ENCODE data around the gene MINDY4B.

The MINDY4B gene

DNA sequence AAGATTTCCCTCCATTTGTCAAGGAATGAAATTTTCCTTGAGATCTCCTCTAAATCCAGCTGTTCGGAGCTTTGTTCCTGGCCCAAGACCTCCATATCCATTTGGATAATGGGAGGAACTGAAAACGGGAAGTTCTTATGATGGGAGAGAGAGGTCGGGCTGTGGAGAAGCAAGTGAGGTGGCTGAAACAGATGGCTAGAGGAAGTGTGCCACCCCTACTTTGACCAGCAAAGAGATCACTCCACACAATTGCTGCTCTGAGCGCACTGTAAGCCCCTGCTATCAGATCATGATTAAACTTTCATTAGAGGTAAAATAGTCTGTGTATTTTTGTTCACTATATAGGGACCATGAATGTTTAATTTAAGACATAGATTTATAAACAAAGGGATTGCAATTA lies at the start of gene MINDY4B:
Gene MINDY4B, minus strand, starts transcription at position 101 of the 400 bp plus-strand sequence. Its CDS starts 0 bp downstream, at position 101.
- no peak for DNase-seq

DNA sequence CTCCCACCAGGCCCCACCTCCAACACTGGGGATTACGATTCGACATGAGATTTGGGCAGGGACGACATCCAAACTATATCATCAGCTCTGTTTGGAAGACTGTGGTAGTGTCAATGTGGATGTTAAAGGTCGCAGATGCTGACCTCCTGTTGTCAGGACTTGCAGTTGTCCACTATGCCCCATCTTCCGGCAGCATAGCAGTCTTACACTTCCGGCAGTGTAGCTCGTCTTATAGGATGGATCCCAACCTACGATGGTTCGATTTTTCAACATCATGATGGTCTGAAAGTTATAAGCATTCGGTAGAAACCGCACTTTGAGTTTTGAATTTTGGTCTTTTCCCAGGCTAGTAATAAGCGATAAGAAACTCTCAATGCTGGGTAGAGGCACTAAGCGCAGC lies 46.7 kb upstream of the MINDY4B start:
- no peak for DNase-seq

DNA sequence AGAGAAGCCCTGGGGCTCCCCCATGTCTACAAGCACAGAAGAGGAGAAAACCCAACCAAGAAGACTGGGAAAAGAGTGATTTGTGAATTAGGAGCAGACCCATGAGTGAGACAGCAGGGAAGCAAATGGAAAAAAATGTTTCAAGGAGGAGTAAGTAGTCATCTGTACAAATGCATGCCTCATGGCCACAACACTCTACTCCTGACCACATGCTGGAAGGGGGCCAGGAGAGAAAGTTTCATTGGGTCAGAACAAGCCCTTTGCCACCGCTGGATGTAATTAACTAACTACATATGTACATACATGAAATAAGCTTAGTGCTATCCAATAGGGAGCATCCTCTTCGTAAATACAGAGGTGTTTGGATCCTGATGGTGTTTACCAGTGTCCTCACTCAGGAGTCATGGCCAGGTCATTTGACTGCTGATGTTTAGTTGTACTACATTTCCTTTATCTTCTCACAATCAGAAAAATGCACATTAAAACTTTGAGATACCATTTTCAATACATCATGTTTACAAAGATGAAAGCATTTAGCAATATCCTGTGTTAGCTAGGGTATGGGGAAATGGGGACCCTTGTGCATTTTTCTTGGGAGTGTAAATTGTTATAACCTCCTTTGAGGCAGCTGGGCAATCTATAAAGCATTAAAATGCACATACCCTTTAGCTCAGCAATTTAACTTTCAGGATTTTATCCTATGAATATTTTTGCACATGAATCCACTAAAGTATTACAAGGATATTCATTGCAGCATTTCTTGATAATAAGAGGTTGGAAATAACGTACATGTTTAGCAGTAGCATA lies 40.2 kb upstream of the MINDY4B start:
- no peak for DNase-seq

DNA sequence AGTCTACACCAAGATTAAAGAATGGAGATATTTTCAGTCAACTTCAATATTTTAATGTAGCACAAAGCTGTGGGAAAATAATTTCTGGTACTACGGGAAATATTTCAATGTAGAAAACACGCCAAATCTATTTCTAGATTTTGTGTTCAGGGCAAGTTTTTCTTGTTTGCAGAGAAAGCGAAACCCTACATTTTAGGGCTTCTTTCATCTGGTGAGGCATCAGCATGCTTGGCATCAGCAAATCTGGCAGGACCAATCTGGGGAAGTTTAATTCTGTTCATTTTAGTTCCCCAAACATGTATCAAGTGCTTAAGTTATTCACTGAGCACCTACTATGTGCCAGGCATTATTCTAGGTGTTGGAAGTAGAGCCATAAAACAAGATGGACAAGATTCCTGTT lies 37.0 kb upstream of the MINDY4B start:
- DNase-seq, result no peak

DNA sequence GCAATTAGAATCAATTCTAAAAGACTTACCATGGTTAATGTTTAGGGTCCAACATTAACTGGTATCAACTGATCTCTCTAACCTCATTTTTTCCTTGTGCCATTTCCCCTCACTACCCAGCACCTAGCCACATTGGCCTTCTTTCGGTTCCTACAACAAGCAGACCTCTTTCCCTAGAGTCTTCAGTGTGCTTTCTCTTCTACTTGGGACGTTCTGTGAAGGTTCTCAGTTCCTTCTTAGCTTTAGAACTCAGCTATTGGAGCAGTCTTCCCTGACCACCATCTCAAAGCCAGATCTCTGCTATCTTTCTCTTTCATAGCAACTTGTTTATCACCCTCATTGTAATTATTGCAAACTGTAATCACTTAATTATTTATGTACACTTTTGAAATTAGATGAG lies 31.5 kb upstream of the MINDY4B start:
- DNase-seq, result no peak

DNA sequence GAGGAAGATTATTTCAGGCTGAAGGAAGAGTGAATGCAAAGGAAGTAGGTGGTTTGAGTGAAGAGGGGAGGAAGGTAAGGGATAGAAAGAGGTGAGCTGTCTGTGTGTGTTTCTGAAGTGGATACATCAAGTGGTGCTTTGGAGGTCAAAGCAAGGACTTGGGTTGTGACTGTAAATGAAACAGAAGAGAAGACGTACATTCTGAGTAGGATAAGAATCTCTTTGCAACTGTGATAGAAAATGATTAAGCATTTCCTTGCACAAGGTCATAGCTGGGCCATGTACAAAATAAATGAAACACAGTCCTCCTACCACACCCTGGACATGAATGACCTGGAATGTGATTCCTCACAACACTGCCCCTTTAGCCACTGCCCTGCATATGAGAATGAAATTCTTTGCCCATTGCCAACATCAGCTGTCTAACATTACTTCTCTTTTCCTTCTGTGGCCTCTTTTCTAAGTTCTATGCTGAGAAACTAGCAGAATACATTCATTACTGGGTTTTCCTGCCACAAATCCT lies 28.3 kb upstream of the MINDY4B start:
- DNase-seq, result no peak

DNA sequence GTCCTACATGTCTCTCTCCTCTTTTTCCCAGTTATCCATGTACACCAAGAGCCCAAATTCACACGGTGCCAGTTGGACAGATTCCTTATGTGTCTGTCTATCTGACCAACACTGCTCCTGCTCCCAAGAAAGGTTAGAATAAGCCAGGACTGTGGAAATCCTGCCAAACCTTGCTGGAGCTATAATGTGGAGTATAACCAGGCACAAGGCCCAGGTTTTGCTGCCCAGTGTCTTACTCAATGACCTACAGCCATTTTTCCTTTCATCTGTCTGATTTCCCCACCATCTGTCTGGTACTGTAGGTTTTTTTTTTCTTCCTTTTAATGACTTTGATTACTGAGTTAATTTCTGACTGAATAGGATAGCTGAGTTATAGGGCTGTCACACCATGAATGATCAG lies 26.5 kb upstream of the MINDY4B start:
- DNase-seq, result no peak

DNA sequence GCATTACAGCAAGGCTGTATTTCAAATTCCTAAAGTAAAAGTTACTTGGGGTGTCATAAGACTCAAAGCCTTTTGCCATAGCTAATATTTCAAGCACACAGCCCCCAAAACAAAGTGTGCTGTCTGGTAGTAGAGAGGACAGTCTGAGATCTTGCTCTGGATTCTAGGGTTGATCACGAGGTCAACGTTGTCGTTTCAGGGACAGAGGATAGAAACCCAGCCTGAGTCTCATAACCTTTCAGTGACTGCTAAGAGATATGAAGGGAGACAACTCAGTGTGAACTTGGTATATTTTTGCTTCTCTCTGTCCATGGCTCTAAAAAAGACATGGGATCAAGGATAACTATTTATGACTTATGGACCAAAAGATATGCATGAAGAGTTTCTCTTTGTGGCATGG lies 25.6 kb upstream of the MINDY4B start:
- DNase-seq, result no peak

DNA sequence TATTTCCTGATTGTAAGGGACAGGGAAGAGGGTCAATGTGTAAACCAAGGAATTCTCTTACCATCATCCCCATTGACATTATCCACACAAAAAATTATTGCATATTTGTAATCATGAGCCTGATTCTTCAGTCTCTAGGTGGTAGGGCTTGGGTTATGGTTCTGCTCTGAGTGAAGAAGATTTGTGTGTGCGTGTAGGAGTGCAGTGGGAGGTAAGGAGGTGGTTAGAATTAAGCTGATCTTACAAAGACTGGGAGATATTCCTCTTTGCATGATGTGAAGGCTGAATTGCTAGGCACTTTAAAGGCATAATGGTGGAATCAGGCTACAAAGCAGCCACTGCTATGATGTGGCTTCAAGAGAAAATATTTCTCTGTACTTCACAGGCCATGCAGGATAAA lies 23.0 kb upstream of the MINDY4B start:
- no peak for DNase-seq

DNA sequence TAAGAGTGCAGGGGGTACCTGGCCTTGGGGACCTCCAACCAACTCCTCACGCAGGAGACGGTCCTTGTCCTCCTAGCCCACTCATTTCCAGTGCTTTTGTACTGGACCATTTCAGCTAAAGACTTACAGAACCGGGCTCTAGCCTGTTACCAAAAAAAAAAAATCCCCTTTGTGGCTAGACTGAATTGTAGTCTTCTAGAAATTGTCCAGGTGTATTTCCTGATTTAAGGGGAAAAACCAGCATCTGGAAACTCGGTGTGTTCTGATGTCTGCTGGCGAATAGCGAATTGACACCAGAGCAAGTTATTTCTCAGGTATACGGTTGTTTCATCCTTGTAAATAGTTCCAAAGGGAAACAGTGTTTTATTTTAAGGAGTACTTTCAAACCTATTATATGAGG lies 21.1 kb upstream of the MINDY4B start:
- no peak for DNase-seq

DNA sequence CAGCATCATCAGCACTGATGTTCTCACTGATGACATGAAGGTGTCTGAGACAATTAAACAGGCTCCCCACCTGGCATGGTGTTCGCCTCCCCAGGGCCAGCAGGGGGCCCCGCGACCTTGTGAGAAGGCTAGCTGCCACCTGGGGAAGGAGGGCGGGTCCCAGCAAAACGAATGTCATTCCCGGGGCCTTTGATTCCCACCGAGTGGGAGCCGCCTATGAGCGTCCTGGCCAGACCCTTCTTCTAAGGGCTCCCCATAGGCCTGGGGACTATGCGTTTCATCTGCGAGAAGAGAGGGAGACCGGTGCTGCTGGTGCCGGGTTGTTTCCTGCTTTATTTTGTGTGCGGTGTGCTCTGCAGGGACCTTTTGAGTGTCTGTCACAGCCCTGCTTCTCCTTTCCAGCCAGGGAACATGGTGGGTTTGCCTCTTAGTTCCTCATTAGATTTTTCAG lies 20.5 kb upstream of the MINDY4B start:
- DNase-seq, result peak; percentile 34 to 35

DNA sequence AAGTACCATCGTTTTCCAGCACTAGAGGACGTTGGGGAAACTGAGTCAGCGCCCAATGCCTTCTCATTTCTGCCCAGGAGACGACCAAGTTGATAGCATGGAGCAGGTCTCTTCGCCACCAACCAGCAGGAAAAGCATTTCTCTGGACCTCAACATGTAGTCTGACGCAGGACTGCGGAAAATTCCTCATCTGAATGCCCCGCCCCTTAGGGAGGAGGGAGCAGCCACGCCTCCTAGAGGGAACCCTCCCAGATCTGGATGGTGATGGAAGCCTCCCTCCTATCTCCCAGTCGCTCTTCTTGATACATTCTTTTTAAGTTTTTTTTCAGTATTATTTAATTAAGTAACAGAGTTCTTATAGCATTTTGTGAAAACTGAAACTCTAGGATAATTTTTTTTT lies 17.4 kb upstream of the MINDY4B start:
- DNase-seq, result no peak

DNA sequence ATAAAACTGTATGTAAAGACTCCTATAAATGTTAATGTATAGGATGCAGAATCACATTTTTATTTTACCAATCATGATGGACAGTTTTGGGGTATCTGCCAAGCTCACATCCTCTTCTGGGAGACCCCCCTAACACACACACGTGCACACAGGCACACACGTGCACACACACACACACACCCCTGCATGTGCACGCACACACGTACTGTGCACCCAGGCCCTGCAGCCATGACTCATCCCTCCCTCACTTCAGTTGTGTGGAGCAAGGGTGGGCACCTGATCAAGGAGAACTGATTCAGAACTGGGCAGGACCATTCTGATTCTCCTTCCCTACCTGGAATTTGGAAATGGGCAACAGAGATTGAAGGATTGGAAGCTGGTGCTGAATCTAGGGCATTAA lies 16.0 kb upstream of the MINDY4B start:
- no peak for DNase-seq

DNA sequence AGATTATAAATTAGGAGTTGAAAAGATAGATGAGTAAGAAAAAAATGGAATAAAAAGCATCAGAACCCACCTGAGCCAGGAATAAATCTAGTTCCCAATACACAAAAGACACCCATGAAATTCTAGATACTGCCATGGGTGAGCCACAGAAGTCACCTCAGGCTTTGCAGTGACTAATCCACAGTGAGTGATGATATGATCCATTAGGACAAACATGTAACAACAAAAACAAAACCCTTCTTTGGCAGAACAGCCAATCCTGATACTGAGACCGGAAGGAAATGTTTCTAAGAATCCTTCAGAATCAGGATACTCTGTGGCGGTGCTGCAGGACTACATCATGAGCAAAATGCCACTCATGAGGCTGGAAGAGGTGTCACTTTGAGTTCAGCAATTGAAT lies 15.0 kb upstream of the MINDY4B start:
- no peak for DNase-seq

DNA sequence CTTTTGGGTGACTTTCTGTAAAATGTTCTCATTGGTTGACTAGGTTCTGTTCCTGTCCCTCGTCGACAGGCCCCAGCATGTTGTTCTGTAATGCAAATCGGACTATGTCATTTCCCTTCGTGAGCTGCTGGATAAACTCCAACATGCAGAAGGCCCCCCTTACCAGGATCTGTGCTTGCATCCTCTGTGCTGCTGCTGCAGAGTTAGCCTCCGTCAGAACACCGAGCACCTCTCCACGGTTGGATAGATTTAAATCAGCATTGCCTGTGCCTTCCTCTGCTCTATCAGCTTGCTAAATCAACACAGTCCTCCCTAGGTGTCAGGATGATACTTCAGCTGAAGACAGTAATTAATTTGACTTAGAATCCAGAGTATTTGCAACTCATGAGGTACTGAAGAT lies 12.7 kb upstream of the MINDY4B start:
- DNase-seq, result no peak

DNA sequence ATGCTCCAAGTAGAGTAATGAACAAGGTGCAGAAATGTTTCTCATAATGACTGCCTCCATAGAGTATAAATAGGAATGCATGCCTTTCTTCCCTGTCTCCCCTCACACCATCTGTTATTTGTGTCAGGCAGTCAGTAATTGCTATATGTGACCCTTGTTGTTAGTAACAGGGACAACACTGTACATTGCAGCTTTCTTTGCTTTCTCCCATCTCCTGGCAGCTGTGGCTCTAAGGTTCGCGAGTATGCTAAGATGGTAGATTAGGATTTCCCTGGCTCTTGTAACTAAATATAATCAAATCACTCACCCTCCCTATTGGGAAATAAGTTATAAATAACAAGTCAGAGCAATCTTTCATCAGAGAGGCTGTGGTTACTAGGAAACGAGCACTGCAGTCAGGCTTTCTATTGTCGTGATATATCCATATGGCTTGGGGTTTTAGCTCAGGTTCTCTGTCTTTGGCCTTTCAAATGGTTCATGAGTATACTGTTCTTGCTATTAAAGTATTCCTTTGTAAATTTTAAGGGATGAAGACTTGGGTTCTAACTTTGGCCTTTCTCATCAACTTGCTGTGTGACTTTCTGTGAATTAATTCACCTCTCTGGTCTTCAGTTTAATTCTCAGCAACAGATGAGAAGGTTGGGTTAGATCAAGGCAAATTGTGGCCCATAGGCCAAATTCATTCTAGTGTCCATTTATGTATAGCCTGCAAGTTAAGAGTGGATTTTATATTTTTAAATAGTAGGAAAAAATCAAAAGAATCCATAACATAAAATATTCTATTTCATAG lies 8.1 kb upstream of the MINDY4B start:
- DNase-seq, result no peak

DNA sequence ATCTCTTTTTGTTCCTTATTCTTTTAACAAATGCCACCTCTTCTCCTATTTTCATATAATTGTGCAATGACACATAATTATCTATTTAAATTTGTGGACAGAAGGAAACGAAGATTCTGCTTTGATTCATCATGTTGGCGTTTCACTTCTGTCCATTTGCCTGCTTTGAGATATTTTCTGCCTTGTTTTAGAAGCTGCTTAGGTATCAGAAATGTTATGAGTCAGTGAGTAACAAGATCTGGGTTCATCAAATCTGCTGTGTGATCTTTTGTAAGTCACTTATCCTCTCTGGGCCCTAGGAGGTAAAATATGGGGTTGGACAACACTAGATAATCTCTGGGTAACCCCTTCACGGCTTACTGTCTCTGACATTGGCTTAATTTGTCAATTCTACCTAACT lies 7.3 kb upstream of the MINDY4B start:
- DNase-seq, result no peak

DNA sequence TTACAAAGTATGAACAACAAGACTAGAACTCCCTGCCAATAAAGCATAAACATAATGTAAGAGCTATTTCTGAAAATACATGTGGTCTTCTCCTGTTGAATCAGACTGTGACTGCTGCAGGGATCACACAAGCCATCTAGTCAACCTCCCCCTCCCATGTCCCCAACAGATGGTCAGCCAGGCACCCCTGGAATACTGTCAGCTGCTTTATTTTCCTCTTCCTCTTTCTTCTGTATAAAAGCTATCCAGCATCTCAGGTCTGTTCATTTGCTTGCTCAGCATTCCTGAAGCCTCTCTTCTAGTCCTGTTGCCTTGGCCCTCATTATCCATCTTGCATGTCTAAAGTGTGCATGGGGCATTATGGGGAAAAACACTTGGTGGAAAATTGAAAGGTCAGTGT lies 6.5 kb upstream of the MINDY4B start:
- DNase-seq, result no peak

DNA sequence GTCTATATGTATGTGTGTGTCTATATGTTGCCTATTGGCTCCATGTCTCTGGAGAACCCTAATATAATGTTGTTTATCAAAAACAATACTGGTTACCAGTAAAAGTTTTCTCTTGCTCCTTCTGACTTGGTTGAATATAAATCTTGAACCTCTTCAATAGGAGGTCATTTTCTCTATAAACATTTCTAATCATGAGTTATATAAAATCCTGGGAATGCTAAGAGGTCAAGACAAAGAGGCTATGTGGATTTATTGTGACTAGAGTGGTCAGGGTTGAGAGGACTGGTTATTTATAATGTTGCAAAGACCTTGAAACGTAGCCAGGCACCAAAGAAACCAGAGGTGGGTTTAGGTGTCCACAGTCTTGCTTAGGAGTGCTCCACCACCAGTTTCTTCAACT lies 1.2 kb upstream of the MINDY4B start:
- DNase-seq, result no peak

DNA sequence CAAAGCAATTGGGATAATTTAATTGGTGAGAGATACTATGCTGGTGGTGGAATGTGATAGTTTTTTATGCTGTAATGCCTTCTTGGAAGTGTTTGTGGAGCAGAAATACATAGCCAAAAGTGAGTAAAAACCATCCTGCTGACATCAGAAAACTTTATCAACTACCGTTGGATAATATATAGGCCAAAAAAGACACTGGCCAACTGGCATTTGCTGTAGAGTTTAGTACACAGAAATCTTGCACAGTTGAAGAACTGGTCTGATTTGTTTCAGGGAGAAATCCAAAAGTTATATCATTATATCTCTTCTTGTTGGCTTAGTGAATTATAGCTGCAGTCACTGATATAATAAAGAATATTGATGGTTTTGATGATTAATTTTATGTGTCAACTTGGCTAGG lies 507 bp upstream of the MINDY4B start:
- no peak for DNase-seq

DNA sequence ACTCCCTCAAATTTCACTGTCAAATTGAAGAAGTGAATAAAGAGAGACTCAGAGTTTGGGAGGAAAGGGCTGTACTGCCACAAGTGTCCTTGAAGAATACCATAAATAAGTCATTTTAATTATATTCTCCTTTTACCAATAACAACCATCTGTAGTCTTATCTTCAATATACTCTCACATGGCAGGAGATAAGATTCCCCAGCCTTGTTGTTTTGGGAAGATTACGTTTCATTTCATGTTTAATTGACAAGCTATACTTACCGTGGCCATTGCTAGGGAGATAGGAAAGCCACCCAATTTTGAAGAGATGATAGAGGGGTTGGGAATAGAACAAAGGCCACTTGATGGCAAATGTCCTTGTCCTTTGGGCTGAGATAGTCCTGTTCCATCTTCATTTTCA lies 2.3 kb downstream of the MINDY4B start:
- no peak for DNase-seq

DNA sequence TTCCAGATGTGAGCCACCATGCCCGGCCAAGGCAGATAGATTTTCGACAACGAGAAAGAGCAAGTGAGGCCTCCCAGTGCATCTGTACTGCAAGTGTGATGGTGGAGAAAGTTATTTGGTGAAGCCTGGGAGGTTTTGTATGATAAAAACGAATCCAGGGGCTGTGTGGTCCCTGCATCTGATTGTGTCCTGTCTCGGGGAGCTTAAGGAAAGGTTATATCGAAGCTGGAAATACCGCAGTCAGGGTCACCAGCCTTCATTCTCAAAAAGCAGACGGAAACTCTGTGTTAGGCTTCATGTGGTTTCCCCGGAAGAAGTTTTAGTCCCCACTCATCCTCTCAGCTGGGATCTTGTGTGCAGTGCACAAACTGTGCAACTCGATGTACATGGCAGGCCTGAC lies 3.4 kb downstream of the MINDY4B start:
- DNase-seq, result no peak

DNA sequence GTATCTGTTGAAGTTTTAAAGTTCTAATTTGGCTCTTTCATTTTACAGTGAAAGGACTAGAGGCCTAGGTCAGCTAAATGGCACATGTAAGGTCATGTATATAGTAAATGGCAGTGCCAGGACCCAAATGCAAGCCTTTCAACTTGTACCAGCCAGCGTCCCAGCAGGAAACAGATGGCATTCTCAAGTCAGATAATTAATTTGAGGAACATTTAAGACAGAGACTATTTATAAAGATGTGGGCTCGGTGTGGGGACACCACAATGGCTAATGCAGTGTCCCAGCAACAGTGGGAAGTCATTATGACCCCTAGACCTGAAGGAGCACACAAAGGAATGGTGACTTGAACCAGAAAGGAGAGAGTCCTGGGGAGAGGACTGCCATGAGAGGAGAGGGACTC lies 6.1 kb downstream of the MINDY4B start:
- DNase-seq, result no peak
